GM19035 (cell line): ENCODE data around the gene VPS35.
"Not testable (repeated sequence)": the region's sequence is repeated elsewhere in the genome, so short reads cannot be mapped to it uniquely, and the experiment has no call there.

ENCODE experiments used
- ATAC-seq: cut with Tn5 transposase; IDR thresholded peaks from one replicate; pipeline ENCODE4 v1.9.1; 2021; ENCODE audit not compliant: unreplicated experiment

VPS35 gene

GRCh38 chr16:46673320-46674013, 15.5 kb downstream of the VPS35 start:
- peak; percentile 80 for ATAC-seq

- no peak for ATAC-seq
These were observed 26.9 kb downstream of the VPS35 start for GRCh38 chr16:46662123-46662522.

DNA sequence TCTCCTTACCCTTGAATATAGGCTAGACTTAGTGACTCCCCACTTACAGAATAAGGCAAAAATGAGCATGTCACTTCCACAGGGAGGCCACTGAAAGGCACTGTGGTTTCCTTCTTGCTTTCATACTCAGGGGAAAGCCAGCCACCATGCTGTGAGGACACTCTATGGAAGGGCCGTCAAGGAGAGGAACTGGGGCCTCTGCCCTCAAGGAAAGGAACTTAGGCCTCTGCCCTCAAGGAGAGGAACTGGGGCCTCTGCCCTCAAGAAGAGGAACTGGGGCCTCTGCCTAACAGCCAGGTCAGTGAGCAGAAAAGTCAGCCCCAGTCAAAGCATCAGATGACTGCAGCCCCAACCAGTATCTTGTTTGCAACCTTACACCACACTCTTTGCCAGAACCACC, 30.1 kb downstream of the VPS35 start:
- peak; percentile 97 for ATAC-seq

GRCh38 chr16:46651305-46651704, 37.7 kb downstream of the VPS35 start:
- ATAC-seq, result no peak

DNA sequence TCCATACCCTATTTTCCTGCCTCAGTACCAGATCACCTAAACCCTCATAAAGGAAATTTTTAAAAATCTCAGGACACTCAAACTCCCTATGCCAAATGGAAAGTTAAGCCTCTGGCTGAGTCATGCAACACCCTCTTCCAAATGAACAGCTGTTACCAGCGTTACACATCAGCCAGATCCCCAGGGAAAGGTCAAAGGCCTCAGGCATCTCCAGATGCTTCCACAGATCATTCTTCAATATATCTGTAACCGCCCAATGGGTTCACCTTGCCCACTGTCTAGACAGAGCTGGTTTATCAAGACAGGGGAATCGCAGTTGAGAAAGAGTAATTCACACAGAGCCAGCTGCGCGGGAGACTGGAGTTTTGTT, 38.7 kb downstream of the VPS35 start:
- no peak for ATAC-seq

- no peak for ATAC-seq
These were observed 39.3 kb downstream of the VPS35 start for GRCh38 chr16:46649588-46650253.

- ATAC-seq, result no peak
These were observed 40.3 kb downstream of the VPS35 start for GRCh38 chr16:46648656-46649055.

DNA sequence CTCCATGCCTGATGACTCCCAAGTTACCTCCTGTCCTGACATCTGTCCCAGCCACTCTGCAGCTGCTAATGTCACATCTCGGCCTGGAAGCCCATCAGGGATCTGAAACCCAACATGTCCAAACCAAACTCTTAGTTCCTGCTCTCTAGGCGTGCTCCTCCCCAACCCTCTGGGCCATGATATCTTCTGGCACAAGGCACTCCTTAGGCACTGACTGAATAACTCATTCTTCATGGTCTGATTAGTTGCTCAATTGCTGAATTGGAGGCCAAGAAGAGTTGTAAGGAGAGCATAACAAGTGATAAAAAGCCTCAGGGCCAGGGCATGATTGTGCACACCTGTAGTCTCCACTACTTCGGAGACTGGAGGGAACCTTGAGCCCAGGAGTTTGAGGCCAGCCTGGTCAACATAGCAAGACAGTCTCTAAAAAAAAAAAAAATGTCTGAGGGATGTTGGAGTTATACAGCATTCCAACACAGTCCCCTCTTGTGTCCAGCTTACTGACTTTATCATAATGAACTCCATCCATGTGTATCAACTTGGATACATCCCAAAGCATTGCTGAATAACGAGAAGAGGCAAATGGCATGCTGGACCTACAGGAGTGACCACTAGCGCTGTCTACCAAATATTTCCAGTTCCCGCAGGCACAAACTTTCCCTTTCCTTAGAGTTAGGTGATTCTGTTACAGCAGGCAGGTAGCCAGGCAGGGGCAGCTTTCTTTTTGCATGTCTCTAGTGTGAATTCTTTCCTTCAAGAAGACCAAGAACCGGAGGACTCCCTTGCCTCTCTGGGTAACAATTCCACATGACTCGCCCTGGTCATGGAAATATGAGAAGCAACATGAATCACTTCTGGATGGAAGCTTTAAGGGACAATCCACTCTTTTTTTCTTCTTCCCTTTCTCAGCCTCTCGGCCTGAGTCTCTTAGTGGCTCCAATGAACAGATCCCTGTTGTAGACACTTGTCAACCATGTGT, 49.7 kb downstream of the VPS35 start:
- no peak for ATAC-seq

DNA sequence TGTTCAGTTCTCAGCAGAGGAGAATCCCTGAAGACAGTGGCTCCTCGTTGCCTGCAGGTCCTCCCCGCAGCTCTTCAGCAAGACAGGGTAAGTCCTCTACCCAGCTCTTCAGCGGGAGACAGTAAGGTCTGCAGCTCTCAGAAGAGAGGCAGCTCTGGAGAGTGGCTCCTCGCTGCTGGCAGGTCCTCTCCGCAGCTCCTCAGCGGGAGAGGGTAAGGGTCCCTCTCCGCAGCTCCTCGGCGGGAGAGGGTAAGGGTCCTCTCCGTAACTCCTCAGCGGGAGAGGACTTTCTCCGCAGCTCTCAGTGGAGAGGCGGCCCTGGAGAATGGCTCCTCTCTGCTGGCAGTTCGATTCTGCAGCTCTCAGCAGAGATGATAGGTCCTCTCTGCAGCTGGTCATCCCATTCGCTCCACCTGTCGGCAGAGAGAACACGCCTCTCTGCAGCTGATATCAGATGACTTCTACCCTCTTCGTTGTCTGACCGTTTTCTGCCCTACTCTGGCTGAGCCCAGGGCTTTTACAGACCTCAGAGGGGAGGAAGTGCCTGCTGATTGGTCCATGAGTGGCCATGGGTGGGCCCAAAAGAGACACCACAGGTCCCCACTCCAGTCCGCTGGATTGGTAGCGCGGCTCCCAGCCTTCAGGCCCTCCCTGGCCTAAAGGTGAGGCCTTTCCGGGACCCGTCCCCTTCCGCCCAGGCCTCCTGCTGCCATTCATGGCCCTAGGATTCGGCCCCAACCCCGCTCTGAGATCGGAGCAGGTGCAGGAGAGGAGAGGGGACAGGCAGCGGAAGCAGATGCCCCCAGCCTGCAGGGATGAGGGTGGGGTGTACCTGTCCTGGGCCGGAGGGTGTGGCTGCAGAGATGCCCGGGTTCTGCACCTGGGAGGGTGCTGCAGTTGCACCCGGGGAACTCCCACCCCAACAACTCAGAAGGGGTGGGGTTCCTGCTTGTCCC, 55.9 kb downstream of the VPS35 start:
- ATAC-seq, result no peak

GRCh38 chr16:46629331-46630219, 59.4 kb downstream of the VPS35 start:
- no peak for ATAC-seq

DNA sequence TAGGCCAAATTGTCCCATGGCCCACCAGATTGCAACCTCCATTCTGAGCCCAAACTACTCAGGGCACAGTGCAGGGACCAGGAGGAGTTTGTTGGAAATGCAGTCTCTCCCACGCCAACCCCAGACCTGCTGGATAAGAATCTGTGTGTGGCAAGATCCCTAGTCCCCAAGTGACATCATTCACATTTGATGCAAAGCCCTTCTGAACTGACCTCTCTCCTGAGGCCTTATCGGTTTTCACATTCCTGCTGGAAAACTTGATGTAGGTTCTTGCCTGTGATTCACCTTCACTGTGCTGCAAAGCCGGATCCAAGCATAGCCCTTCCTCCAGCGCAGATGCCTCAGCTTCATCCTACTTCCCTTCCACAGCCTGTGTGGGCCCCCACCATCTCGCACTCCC, 61.2 kb downstream of the VPS35 start:
- ATAC-seq, result no peak

- ATAC-seq, result not testable (repeated sequence)
These were observed 62.3 kb downstream of the VPS35 start for GRCh38 chr16:46626681-46627080.

DNA sequence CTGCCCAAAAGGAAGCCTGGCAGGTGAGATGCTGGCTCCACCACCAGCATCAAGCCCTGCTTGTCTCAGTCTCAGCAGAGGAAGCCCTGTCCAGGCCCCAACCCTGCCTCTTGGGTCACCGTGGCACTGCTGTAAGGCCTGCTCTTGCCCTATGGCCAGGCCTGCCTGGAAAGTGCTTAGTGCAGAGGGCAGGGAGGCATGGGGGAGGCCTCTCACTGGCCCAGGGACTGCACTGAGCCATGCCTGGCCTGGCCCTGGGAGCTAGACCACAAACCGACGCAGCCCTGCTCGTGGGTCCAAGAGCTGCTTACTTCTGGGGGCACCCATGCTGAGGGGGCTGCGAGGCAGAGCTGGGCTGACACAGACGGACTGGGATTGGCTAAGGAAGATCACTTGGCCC, 64.1 kb downstream of the VPS35 start:
- ATAC-seq, result not testable (repeated sequence)

- not testable (repeated sequence) for ATAC-seq
These were observed 65.3 kb downstream of the VPS35 start for GRCh38 chr16:46623707-46624106.

GRCh38 chr16:46623246-46623645, 65.7 kb downstream of the VPS35 start:
- ATAC-seq, result not testable (repeated sequence)

DNA sequence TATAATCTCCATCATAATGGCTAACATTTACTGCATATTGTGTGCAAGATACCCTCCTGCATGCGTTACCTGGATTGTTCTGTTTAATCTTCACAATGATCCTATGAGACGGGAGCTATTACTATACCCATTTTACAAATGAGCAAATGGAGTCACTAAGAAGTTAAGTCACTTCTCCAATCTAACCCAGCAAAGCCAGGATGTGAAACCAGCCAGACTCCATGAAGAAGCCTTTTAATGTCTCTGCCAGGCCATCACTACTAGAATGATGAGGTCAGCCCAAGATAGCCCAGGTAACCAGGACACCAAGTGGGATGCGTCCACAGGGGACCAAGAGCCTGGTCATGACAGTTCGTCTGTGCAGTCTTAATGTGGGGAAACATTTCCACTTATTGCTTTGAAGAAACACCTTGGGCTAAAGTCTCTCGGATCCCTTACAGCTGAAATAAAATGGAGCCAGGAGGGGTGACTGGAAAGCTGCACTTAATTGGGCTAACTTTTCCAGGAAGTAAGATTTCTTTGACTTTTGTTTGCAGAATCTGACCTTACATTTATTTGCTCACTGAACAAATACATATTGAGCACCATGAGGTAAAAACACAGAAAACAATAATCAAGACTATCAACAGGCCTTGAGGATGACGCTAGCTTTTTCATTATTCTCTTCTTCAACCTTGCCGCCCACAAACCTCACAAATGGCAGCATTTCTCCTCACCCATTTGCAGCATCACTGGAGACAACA, 66.9 kb downstream of the VPS35 start:
- ATAC-seq, result no peak

DNA sequence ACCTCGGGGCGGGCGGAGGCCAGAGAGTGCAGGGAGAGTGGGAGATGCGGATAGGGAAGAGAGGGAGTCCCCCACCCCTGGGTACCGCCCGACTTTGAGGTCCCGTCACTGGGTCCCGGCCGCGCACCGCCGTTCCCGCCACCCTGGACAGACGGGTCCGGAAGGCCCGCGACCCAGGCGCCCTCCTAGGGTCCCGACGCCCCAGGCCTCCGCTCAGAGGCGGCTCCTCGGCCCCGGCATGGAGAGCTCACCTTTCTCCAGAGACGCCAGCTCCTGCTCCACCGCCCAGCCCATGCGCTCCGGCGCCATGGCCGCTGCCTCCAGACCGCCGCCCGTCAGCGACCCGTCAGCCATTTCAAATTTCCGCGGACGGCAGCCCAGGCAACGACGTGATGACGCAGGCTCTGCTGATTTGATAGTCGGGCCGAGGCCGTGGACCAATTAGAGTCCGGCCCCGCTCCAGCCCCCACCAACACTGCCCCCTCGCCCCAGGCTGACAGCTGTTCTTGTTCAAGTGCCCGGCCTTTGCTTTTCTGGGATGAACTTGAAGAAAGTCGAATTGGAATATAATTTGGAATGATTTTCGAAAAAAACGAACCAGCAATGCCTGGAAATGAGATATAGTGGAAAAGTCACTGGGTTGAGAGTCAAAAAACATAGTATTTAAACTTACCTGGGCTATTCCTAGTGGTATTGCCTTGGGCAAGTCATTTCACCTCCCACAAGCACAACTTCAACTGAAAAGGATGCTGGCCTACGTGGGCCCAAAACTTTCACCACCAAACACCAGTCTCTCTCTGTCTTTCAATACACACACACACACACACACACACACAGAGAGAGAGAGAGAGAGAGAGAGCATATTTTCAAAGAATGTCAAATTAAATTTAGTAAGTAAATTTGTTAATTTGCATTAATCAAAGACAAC, 67.7 kb downstream of the VPS35 start, which contains the start of gene SHCBP1:
SHCBP1 (minus strand) TSS at position 374 of the 928 bp plus-strand sequence; CDS start at position 354, 20 bp downstream.
- ATAC-seq, result peak; percentile 91
